Tibial nerve (tissue), 3 donors: ENCODE data around the gene DCTN3.
"Not testable (repeated sequence)": the region's sequence is repeated elsewhere in the genome, so short reads cannot be mapped to it uniquely, and the experiment has no call there.

Experiments used
- POLR2A ChIP-seq, 2 donors: fragments of 450-650 bp; IDR thresholded peaks; one replicate each; pipeline ENCODE4 v1.6.1; 2017; ENCODE audit warnings: antibody characterized with exemption in 2 of 2, mild to moderate bottlenecking in 2 of 2, moderate library complexity in 2 of 2
- TF ChIP-seq, protein P1 (sequence below), 5 experiments: fragments of 200-600 bp in 3 of 5; fragments of 450-650 bp in 2 of 5; sonication (generic) in 3 of 5; IDR thresholded peaks; one replicate each; pipeline ENCODE4 v1.5.1; 2016 to 2019; ENCODE audit warnings: antibody characterized with exemption in 5 of 5, mild to moderate bottlenecking in 3 of 5, moderate library complexity in 2 of 5

DNA sequence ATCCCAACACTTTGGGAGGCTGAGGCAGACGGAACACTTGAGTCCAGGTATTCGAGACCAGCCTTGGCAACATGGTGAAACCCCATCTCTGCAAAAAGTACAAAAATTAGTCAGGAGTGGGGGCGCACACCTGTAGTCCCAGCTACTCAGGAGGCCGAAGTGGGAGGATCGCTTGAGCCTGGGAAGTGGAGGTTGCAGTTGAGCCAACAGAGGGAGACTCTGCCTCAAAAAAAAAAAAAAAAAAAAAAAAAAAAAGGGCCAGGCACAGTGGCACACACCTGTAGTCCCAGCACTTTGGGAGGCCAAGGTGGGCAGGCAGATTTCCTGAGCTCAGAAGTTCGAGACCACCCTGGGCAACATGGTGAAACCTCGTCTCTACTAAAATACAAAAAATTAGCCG, 19.0 kb upstream of the DCTN3 start:
- TF ChIP-seq, protein P1, sequence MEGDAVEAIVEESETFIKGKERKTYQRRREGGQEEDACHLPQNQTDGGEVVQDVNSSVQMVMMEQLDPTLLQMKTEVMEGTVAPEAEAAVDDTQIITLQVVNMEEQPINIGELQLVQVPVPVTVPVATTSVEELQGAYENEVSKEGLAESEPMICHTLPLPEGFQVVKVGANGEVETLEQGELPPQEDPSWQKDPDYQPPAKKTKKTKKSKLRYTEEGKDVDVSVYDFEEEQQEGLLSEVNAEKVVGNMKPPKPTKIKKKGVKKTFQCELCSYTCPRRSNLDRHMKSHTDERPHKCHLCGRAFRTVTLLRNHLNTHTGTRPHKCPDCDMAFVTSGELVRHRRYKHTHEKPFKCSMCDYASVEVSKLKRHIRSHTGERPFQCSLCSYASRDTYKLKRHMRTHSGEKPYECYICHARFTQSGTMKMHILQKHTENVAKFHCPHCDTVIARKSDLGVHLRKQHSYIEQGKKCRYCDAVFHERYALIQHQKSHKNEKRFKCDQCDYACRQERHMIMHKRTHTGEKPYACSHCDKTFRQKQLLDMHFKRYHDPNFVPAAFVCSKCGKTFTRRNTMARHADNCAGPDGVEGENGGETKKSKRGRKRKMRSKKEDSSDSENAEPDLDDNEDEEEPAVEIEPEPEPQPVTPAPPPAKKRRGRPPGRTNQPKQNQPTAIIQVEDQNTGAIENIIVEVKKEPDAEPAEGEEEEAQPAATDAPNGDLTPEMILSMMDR (IDR thresholded peaks at IDR 0.05): not testable (repeated sequence)
- TF ChIP-seq POLR2A (IDR thresholded peaks at IDR 0.05): not testable (repeated sequence)
